ES-I3 (cell line): ENCODE measurements around the gene GCNA.
"Not testable (repeated sequence)": the region's sequence is repeated elsewhere in the genome, so short reads cannot be mapped to it uniquely, and the experiment has no call there.

Source experiments
- H3K36me3 ChIP-seq: 2 replicates; pipeline ENCODE4 v1.6.1; 2013; ENCODE audit warnings: mild to moderate bottlenecking, low read length, control low read depth, moderate library complexity; ENCODE audit not compliant: insufficient read depth
- H3K4me1 ChIP-seq: 2 replicates; pipeline ENCODE4 v1.6.1; 2013; ENCODE audit warnings: mild to moderate bottlenecking, control low read depth, low read length; ENCODE audit not compliant: insufficient read depth
- H3K9ac ChIP-seq: 2 replicates; pipeline ENCODE4 v1.6.1; 2013; ENCODE audit warnings: low read depth, mild to moderate bottlenecking, low read length, moderate library complexity
- H3K9me3 ChIP-seq: 2 replicates; pipeline ENCODE4 v1.6.1; 2013; ENCODE audit warnings: mild to moderate bottlenecking, low read length, moderate library complexity; ENCODE audit not compliant: control insufficient read depth, insufficient read depth

The GCNA gene

DNA sequence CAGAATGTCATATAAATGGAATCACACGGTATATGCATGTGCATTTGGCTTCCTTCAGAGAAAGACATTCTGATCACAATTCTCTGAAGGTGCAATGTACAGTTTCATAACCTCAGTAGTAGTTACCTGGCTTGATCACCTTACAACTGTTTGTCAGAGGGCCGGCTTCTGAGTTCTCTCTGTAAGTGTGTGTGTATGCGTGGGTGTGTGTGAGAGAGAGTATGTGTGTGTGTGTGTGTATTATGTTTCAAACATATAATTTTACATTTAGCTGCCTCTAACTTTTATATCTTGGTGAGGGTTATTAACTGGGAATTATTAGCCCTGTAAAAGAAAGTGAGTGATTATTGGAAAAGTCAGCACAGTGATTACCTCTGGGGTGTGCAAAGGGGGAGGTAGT lies 81.1 kb downstream of the GCNA start:
- no peaks in the 10 kb centered on the region for H3K9me3 ChIP-seq
- 0 out of 2 replicates have a peak, but pooled peaks cover 4% of the 10 kb centered on the region for H3K4me1 ChIP-seq
- no peaks in the 10 kb centered on the region for H3K36me3 ChIP-seq
- no peak overlapping the region for H3K9ac ChIP-seq

DNA sequence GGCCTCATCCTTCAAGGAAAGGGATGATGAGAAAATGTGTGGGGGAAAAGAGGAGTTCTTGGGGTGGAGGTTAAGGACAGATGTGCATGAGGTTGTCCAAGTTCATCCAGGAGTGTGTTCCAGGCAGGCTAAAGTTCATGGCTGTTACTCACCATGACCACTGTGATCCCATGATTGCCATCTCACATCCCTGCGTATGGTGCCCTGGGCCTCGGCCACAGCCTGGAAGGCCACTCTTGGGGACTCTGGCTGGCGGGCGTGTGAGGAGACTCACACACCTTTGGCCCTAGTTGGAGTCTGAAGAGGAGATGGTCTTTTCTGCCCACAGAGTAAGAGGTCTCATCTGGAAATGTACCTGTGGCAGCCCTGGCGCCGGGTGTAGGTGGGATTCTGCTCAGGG lies 81.7 kb downstream of the GCNA start:
- Histone ChIP-seq H3K36me3 (no peaks in the 10 kb centered on the region), H3K9me3 (no peaks in the 10 kb centered on the region), H3K4me1 (0 out of 2 replicates have a peak, but pooled peaks cover 4% of the 10 kb centered on the region), H3K9ac (no peak overlapping the region)

DNA sequence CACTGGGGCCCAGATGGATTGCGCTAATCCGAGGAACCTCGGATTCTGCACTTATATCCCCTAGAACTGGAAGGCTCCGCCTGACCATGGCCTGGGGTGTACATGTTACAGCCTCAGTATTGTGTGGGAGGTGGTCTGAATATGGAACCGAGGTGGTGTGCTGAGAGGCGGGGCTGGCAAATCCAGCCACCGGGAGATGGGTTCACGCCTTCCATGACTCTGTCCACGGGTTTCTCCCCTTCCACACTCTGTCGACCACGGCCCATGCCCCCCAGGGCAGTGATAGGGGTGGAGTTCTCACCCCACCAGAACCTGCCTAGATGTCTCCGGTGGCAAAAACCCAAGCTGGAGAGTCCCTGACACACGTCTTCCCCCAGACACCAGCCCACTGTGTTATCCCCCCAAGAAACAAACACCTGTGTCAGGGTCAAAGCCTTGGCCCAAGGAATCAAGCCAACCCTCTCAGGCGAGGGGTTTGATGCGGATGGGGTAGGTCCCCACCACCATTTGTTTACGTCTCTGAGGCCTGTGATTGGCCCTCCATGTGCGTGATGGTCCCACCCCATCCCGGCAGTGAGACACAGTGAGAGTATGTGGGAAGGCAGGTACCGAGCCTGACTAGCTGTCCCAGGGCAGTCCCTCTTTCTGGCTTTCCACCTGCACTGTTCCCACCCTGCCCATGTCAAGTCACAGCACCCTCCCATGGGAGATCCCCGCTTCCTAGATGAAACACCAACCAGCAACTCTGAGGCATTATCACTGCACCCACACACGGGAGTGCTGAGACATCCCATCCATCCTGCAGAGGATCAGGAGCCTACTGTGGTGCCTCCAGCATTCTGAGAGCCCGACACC lies 82.6 kb downstream of the GCNA start:
- Histone ChIP-seq H3K9ac (no peak overlapping the region), H3K9me3 (no peaks in the 10 kb centered on the region), H3K36me3 (no peaks in the 10 kb centered on the region), H3K4me1 (0 out of 2 replicates have a peak, but pooled peaks cover 4% of the 10 kb centered on the region)

DNA sequence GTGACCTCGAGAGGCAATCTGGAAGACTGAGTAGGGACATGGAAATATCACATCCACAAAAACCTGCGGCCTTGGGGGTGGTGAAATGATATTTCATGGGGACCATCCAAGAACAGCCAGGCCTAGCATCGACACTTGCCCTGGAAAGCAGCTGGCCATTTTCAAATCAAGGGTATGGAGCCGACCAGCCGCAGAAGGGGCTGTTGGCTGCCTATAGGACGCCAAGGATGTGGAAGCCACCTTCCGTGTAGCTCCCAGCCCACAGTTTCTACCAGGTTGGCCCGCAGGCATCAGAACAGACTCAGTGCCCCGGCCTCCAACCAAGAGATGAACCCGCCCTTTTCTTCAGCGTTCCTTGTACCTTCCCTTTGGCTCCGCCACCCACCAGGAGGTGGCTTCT lies 83.7 kb downstream of the GCNA start:
- Histone ChIP-seq H3K36me3 (no peaks in the 10 kb centered on the region), H3K9ac (no peak overlapping the region), H3K9me3 (no peaks in the 10 kb centered on the region), H3K4me1 (0 out of 2 replicates have a peak, but pooled peaks cover 4% of the 10 kb centered on the region)

DNA sequence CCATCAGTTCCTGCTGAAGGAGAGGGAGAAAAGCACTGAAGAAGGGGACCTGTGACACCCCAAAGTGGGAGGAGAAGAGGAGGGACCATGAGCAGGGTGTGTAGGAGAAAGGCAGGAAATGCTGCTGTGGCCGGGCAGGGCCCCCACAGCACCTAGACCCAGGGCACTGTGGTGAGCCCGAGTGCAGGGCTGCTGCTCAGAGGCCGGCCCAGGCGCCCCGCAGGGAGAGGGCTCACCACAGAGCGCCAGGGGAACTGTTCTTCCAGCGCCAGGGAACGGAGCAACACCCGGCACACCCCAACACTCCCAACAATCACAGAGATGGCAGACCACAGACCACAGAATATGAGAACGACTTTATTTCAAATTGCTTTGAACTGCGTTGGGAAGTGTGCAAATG lies 84.4 kb downstream of the GCNA start:
- H3K9ac ChIP-seq, H3K9me3 ChIP-seq, H3K36me3 ChIP-seq, H3K4me1 ChIP-seq: not testable (repeated sequence)
